Astrocyte of the cerebellum (primary cell): ENCODE results near the gene ZBED5.

ENCODE experiments used
- DNase-seq: peaks from one replicate; pipeline ENCODE4 v3.0.0-alpha.2; 2011; ENCODE audit warnings: low read depth
- H3K4me3 ChIP-seq: 2 replicates; pipeline ENCODE4 v1.5.1; 2011; ENCODE audit warnings: mild to moderate bottlenecking, low read depth, low read length, moderate library complexity
- in situ Hi-C: cut with HindIII; loops from 2 replicates; pipeline ENCODE4 v1.10.0; 2017; ENCODE audit warnings: low sequenced_read_pairs
- TF ChIP-seq, protein P1 (sequence below): IDR thresholded peaks from 2 replicates; pipeline ENCODE4 v1.5.1; 2012; ENCODE audit warnings: low read length, low read depth, moderate library complexity, mild to moderate bottlenecking; ENCODE audit errors: missing control alignments

ZBED5 gene

DNA sequence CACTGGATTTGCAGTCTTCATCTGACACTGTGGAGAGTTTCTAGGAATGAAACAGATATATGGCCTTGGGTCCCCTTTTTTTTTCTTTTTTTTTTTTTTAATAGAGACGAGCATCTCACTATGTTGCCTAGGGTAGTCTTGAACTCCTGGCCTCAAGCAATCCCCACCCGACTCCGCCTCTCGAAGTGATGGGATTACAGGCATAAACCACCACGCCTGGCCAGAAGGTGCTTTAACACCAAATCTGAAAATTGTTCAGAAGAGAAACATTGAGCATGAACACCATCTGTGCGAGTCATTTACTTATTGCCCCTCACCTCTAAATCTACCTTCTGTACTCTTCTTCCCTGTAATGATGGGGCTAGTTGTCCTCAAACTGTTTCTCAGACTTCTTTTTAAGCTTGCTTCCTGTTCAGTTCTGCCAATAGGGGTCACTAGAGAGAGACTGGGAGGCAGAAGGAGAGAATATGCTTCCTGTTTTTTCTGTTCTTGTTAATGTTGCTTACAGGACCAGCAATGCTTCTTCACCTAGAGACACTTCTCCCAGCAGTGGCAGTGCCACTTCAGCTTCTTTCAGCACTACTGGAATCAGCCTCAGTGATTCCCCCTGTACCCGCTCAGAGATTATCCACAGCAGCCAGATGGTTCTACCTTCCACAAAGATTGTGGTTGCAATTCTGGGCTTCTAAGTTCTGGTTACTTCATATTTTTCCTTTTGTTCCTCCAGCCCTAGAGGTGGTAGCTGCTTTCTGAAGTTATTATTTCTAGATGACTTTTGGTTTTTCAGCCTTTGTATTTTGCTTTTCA lies 20.8 kb upstream of the ZBED5 start:
- peak; percentile 36 for DNase-seq
- TF ChIP-seq, protein P1, sequence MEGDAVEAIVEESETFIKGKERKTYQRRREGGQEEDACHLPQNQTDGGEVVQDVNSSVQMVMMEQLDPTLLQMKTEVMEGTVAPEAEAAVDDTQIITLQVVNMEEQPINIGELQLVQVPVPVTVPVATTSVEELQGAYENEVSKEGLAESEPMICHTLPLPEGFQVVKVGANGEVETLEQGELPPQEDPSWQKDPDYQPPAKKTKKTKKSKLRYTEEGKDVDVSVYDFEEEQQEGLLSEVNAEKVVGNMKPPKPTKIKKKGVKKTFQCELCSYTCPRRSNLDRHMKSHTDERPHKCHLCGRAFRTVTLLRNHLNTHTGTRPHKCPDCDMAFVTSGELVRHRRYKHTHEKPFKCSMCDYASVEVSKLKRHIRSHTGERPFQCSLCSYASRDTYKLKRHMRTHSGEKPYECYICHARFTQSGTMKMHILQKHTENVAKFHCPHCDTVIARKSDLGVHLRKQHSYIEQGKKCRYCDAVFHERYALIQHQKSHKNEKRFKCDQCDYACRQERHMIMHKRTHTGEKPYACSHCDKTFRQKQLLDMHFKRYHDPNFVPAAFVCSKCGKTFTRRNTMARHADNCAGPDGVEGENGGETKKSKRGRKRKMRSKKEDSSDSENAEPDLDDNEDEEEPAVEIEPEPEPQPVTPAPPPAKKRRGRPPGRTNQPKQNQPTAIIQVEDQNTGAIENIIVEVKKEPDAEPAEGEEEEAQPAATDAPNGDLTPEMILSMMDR = peak; percentile 79
- in situ Hi-C loops = no loop called here
- no peak overlapping the region for H3K4me3 ChIP-seq

DNA sequence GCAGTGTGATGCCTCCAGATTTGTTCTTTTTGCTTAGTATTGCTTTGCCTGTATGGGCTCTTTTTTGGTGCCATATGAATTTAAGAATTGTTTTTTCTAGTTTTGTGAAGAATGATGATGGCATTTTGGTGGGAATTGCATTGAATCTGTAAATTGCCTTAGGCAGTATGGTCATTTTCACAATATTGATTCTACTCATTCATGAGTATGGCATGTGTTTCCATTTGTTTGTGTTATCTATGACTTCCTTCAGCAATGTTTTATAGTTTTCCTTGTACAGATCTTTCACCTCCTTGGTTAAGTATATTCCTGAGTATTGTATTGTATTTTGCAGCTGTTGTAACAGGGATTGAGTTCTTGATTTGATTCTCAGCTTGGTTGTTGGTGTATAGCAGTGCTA lies 18.3 kb upstream of the ZBED5 start:
- no peak for DNase-seq
- in situ Hi-C loops = no loop called here
- TF ChIP-seq, protein P1 = no peak
- H3K4me3 ChIP-seq = no peak overlapping the region

DNA sequence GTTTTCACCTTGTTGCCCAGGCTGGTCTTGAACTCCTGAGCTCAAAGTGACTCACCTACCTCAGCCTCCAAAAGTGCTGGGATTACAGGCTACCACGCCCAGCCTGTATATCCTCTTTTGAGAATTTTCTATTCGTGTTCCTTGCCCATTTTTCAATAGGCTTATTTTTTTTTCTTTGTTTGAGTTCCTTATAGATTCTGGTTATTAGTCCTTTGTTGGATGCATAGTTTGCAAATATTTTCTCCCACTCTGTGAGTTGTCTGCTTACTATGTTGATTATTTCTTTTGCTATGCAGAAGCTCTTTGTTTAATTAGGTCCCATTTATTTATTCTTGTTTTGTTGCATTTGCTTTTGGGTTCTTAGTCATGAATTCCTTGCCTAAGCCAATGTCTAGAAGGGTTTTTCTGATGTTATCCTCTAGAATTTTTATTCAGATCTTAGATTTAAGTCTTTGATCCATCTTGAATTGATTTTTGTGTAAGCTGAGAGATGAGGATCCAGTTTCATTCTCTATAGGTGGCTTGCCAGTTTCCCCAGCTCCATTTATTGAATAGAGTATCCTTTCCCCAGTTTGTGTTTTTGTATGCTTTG lies 17.7 kb upstream of the ZBED5 start:
- TF ChIP-seq, protein P1 = no peak
- H3K4me3 ChIP-seq = no peak overlapping the region
- in situ Hi-C loops = no loop called here
- no peak for DNase-seq

DNA sequence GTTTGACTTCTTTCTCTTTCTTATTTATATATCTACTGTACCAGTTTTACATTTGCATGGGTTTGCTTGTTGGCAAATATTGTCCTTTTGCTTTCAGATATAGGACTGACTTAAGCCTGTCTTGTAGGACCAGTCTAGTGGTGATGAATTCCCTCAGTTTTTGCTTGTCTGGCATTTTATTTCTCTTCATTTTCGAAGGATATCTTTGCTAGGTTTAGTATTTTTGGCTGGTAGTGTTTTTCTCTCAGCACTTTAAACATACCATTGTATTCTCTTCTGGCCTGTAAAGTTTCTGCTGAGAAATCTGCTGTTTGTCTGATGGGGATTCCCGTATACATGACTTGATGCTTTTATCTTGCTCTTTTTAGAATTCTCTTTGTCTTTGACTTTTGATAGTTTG lies 14.2 kb upstream of the ZBED5 start:
- TF ChIP-seq, protein P1 = no peak
- H3K4me3 ChIP-seq = no peak overlapping the region
- in situ Hi-C loops = no loop called here
- no peak for DNase-seq

DNA sequence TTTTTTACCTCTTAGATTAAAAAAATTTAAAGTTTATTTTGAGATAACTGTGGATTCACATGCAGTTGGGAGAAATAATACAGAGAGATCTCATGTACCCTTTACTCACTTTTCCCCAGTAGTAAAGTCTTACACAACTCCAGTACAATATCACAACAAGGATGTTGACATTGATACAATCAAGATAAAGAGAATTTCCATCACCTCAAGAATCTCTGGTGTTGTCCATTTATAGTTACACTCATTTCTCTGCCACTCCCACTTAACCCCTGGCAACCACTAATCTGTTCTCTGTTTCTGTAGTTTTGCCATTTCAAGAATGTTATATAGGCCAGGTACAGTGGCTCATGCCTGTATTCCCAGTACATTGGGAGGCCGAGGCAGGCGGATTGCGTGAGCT lies 10.5 kb upstream of the ZBED5 start:
- TF ChIP-seq, protein P1 = no peak

DNA sequence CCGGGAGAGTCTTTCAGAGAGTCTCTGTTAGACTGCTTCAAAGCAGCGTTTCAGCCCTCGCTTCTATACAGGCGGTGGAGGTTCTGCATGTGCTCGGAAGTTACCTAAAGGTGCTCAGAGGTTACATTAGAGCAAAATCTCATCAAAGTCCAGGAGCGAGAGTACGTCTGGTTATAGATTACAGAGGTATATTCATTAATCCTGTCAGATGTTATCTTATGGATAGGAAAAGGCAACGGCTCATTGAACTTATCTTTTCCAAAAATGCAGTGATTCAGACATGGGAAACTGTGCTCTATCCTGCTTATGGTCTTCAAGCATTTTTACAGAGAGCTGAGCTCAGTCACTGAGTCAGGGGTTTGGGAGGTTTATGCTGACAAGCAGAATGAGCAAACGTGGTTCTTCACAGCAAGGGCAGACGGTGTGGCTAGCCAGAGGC lies 9.1 kb upstream of the ZBED5 start:
- in situ Hi-C loops = no loop called here
- TF ChIP-seq, protein P1 = no peak
- no peak overlapping the region for H3K4me3 ChIP-seq
- DNase-seq = peak; percentile 33

More for the DNA sequence above, 10.5 kb upstream of the ZBED5 start:
- H3K4me3 ChIP-seq = no peak overlapping the region
- in situ Hi-C loops = no loop called here
- no peak for DNase-seq
